AG20443 (cell line): ENCODE results near the gene CT47B1.
"Not testable (repeated sequence)": the region's sequence is repeated elsewhere in the genome, so short reads cannot be mapped to it uniquely, and the experiment has no call there.

Experiments
- DNase-seq: peaks from one replicate; pipeline ENCODE4 v3.0.0; 2012; ENCODE audit warnings: low spot score, mixed read lengths

The CT47B1 gene

GRCh38 chrX:120875766-120876165 lies at the start of gene CT47B1:
Gene CT47B1 (minus strand): TSS chrX:120875866. CDS start chrX:120875670, 196 bp downstream.
- not testable (repeated sequence) for DNase-seq

GRCh38 chrX:120874678-120875557 lies 748 bp downstream of the CT47B1 start:
- DNase-seq, result no peak

- no peak for DNase-seq
These were observed 18.4 kb downstream of the CT47B1 start for GRCh38 chrX:120857240-120857639.

- peak; percentile 39 for DNase-seq
These were observed 34.8 kb downstream of the CT47B1 start for GRCh38 chrX:120840827-120841226.

- DNase-seq, result peak; percentile 12
These were observed 36.2 kb downstream of the CT47B1 start for GRCh38 chrX:120839491-120839890.

GRCh38 chrX:120827213-120827612 lies 48.5 kb downstream of the CT47B1 start:
- not testable (repeated sequence) for DNase-seq

- no peak for DNase-seq
These were observed 50.5 kb downstream of the CT47B1 start for GRCh38 chrX:120825146-120825545.

GRCh38 chrX:120824021-120824420 lies 51.6 kb downstream of the CT47B1 start:
- no peak for DNase-seq

GRCh38 chrX:120823556-120823955 lies 52.1 kb downstream of the CT47B1 start:
- no peak for DNase-seq
